Astrocyte of the cerebellum (primary cell): Measurements from ENCODE around the gene MAP1A.
A peak's percentile ranks its signal among the peaks of the same experiment; 100 is the strongest.

ENCODE experiments used
- DNase-seq: peaks from one replicate; pipeline ENCODE4 v3.0.0-alpha.2; 2011; ENCODE audit warnings: low read depth
- H3K4me3 ChIP-seq: 2 replicates; pipeline ENCODE4 v1.5.1; 2011; ENCODE audit warnings: mild to moderate bottlenecking, low read depth, low read length, moderate library complexity
- in situ Hi-C: cut with HindIII; loops from 2 replicates; pipeline ENCODE4 v1.10.0; 2017; ENCODE audit warnings: low sequenced_read_pairs
- TF ChIP-seq, protein P1 (sequence below): IDR thresholded peaks from 2 replicates; pipeline ENCODE4 v1.5.1; 2012; ENCODE audit warnings: low read length, low read depth, moderate library complexity, mild to moderate bottlenecking; ENCODE audit errors: missing control alignments

Gene MAP1A

GRCh38 chr15:43498990-43499389 is 18.4 kb upstream of the MAP1A start:
- in situ Hi-C loops = no loop called here
- no peak for DNase-seq
- TF ChIP-seq, protein P1, sequence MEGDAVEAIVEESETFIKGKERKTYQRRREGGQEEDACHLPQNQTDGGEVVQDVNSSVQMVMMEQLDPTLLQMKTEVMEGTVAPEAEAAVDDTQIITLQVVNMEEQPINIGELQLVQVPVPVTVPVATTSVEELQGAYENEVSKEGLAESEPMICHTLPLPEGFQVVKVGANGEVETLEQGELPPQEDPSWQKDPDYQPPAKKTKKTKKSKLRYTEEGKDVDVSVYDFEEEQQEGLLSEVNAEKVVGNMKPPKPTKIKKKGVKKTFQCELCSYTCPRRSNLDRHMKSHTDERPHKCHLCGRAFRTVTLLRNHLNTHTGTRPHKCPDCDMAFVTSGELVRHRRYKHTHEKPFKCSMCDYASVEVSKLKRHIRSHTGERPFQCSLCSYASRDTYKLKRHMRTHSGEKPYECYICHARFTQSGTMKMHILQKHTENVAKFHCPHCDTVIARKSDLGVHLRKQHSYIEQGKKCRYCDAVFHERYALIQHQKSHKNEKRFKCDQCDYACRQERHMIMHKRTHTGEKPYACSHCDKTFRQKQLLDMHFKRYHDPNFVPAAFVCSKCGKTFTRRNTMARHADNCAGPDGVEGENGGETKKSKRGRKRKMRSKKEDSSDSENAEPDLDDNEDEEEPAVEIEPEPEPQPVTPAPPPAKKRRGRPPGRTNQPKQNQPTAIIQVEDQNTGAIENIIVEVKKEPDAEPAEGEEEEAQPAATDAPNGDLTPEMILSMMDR = no peak
- no peak overlapping the region for H3K4me3 ChIP-seq

GRCh38 chr15:43499635-43500034 is 17.8 kb upstream of the MAP1A start:
- TF ChIP-seq, protein P1 = no peak
- DNase-seq = no peak
- in situ Hi-C loops = no loop called here
- H3K4me3 ChIP-seq = no peak overlapping the region

GRCh38 chr15:43505738-43506137 is 11.7 kb upstream of the MAP1A start:
- TF ChIP-seq, protein P1 = no peak
- no peak overlapping the region for H3K4me3 ChIP-seq
- in situ Hi-C loops = no loop called here
- peak; percentile 26 for DNase-seq

DNA sequence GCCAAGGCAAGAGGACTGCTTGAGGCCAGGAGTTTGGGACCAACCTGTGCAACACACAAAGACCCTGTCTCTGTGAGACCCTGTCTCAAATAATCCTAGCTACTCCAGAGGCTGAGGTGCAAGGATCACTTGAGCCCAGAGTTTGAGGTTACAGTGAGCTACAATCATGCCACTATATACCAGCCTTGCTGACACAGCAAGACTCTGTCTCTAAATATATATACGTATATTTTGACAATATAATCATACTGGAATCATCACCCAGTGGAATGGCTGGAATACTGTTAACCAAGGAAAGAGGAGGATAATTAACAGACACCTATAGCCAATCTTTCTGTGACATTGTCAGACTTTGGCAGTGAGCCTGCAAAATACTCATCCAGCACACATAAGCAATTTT is 9.0 kb upstream of the MAP1A start:
- TF ChIP-seq, protein P1 = no peak
- H3K4me3 ChIP-seq = no peak overlapping the region
- in situ Hi-C loops = no loop called here
- no peak for DNase-seq

- TF ChIP-seq, protein P1 = no peak
- DNase-seq = no peak
- H3K4me3 ChIP-seq = no peak overlapping the region
- in situ Hi-C loops = no loop called here
Observed at GRCh38 chr15:43508991-43509659, 8.3 kb upstream of the MAP1A start.

DNA sequence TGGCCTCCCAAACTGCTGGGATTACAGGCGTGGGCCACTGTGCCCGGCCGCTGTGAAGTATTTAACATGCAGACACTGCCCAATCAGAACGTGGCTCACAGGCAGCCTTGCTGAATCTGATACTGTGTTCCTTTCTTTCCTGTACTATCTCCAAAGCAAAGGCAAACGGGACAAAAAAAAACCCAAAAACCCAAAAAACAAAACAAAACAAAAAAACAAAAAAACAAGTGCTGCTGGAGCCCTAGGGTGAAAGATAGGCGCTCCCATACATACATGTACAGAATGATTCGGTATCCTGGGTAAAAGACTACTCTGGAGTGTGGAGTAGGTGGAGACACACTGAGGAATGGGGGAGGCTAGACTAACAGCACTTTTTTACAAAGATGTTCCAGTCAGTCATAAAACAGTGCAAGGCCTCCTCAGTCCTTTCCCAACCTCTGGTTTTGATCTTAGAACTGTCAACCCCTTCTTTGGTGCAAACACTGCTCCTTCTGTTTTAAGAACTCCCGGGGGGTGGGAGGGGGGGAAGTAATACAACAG is 7.7 kb upstream of the MAP1A start:
- H3K4me3 ChIP-seq = peak overlapping the region; percentile 50
- in situ Hi-C loops = loop anchor here (5.0 kb wide), 1 partner anchor 32 kb away; no protein-coding TSS in a partner anchor
- no peak for DNase-seq
- TF ChIP-seq, protein P1 = no peak
